Loucy (cell line): ENCODE data around the gene EPB41L1.

Experiments used
- H2AFZ ChIP-seq: fragments of 200-600 bp; sonication (generic); 2 replicates; pipeline ENCODE4 v1.6.0; 2016; ENCODE audit warnings: antibody characterized with exemption, mild to moderate bottlenecking, low read length, moderate library complexity
- H3F3A ChIP-seq: fragments of 200-600 bp; 2 replicates; pipeline ENCODE4 v1.6.0; 2016; ENCODE audit warnings: antibody characterized with exemption, low read depth, mild to moderate bottlenecking
- H3K27me3 ChIP-seq: fragments of 200-600 bp; sonication (generic); 2 replicates; pipeline ENCODE4 v1.6.1; 2014; ENCODE audit warnings: low read length, mild to moderate bottlenecking; ENCODE audit not compliant: insufficient read depth, poor library complexity, severe bottlenecking
- H3K36me3 ChIP-seq: fragments of 200-600 bp; sonication (generic); 2 replicates; pipeline ENCODE4 v1.6.1; 2016; ENCODE audit warnings: low read length; ENCODE audit not compliant: insufficient read depth
- H3K4me1 ChIP-seq: fragments of 200-600 bp; sonication (generic); 2 replicates; pipeline ENCODE4 v1.5.1; 2014; ENCODE audit warnings: low read length, mild to moderate bottlenecking; ENCODE audit not compliant: insufficient read depth, poor library complexity, severe bottlenecking
- H3K4me2 ChIP-seq: fragments of 200-600 bp; sonication (generic); 2 replicates; pipeline ENCODE4 v1.6.0; 2014; ENCODE audit warnings: antibody characterized with exemption, low read length, low read depth, mild to moderate bottlenecking; ENCODE audit not compliant: poor library complexity, severe bottlenecking
- H3K4me3 ChIP-seq: fragments of 200-600 bp; sonication (generic); 2 replicates; pipeline ENCODE4 v1.5.1; 2014; ENCODE audit warnings: low read length, mild to moderate bottlenecking, mixed read lengths; ENCODE audit not compliant: poor library complexity, severe bottlenecking
- H3K79me2 ChIP-seq: fragments of 200-600 bp; sonication (generic); 2 replicates; pipeline ENCODE4 v1.6.1; 2014; ENCODE audit warnings: low read length; ENCODE audit not compliant: insufficient read depth
- H3K9ac ChIP-seq: fragments of 200-600 bp; sonication (generic); 2 replicates; pipeline ENCODE4 v1.6.0; 2014; ENCODE audit warnings: mild to moderate bottlenecking, low read depth, low read length, moderate library complexity; ENCODE audit not compliant: poor library complexity, severe bottlenecking
- H3K9me2 ChIP-seq: fragments of 200-600 bp; sonication (generic); replicated peaks from 2 replicates; pipeline ENCODE4 v1.6.1; 2016; ENCODE audit warnings: low read depth, low read length, mixed read lengths
- H3K9me3 ChIP-seq: fragments of 200-600 bp; sonication (generic); 2 replicates; pipeline ENCODE4 v1.6.1; 2014; ENCODE audit warnings: mild to moderate bottlenecking, antibody characterized with exemption, low read length, low read depth; ENCODE audit not compliant: insufficient read depth
- H4K20me1 ChIP-seq: fragments of 200-600 bp; sonication (generic); 2 replicates; pipeline ENCODE4 v1.6.0; 2014; ENCODE audit warnings: antibody characterized with exemption, low read length, mild to moderate bottlenecking; ENCODE audit not compliant: insufficient read depth, poor library complexity, severe bottlenecking
- EZH2phosphoT487 ChIP-seq: fragments of 200-600 bp; IDR thresholded peaks from 2 replicates; pipeline ENCODE4 v1.6.1; 2018; ENCODE audit warnings: antibody characterized with exemption, mild to moderate bottlenecking, moderate library complexity, borderline replicate concordance
- TF ChIP-seq, protein P1 (sequence below): fragments of 200-600 bp; sonication (generic); conservative IDR thresholded peaks from 2 replicates; pipeline ENCODE4 v1.5.1; 2014; ENCODE audit warnings: mild to moderate bottlenecking, antibody characterized with exemption, low read length

Gene EPB41L1

DNA sequence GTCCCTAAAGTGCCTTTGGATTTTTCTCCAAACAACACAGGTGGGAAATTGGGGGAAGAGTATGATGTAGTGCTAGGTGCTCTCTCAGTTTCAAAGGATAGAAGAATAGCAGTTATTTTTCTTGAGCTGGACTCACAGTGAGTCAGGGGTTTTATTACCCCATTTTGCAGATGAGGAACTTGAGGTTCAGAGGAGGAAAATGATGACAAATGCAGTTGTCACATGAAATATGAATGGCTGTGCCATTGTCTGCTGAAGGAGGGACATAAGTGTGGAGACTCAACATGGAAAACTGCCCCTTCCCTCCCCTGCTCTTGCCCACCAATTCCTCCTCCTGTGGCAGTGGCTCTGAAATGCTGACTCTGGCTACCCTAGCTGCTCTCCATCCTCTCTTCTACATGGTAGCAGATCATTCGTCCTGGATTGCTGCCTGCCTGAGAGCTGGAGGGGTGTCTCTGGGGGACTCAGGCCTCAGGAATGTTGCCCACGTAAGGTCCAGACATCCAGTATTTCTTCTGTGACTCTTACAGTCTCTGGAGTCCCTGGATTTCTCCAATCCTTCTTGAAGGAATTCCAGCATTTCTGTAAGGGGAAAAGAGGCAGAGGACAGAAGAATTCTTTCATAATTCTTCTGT is 37.6 kb upstream of the EPB41L1 start:
- Histone ChIP-seq H3K79me2 (no peaks in the 10 kb centered on the region), H3K36me3 (no peaks in the 10 kb centered on the region), H3K27me3 (no peaks in the 10 kb centered on the region), H3K4me3 (no peak overlapping the region), H3K9me3 (no peaks in the 10 kb centered on the region), H3K9ac (no peak overlapping the region), H3K4me2 (no peak overlapping the region), H3K4me1 (no peaks in the 10 kb centered on the region), H4K20me1 (no peaks in the 10 kb centered on the region), H3F3A (no peaks in the 10 kb centered on the region), H2AFZ (no peak overlapping the region), H3K9me2 (no peaks in the 10 kb centered on the region)
- no peak for TF ChIP-seq EZH2phosphoT487
- TF ChIP-seq, protein P1, sequence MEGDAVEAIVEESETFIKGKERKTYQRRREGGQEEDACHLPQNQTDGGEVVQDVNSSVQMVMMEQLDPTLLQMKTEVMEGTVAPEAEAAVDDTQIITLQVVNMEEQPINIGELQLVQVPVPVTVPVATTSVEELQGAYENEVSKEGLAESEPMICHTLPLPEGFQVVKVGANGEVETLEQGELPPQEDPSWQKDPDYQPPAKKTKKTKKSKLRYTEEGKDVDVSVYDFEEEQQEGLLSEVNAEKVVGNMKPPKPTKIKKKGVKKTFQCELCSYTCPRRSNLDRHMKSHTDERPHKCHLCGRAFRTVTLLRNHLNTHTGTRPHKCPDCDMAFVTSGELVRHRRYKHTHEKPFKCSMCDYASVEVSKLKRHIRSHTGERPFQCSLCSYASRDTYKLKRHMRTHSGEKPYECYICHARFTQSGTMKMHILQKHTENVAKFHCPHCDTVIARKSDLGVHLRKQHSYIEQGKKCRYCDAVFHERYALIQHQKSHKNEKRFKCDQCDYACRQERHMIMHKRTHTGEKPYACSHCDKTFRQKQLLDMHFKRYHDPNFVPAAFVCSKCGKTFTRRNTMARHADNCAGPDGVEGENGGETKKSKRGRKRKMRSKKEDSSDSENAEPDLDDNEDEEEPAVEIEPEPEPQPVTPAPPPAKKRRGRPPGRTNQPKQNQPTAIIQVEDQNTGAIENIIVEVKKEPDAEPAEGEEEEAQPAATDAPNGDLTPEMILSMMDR: no peak

DNA sequence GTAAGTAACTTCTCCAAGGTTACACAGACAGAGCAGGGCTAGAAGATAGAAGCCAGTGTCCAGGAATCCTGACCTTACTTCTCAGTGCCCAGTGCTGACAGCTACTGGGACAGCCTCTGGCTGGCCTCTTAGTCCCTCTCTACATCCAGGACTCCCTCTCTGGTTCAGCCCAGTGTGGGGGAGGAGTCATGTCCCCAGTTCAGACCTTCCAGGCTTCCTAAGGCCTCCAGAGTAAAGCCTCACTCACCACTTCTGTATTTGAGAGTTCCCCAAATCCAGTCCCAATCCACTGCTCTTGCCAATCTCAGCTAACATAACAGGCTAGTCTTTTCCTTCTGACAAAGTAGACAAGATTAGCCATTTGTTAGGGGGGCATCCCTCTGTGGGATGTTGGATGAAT is 36.9 kb upstream of the EPB41L1 start:
- Histone ChIP-seq H3K9ac (no peak overlapping the region), H3K4me1 (no peaks in the 10 kb centered on the region), H3K4me2 (no peak overlapping the region), H3K27me3 (no peaks in the 10 kb centered on the region), H3K79me2 (no peaks in the 10 kb centered on the region), H3K36me3 (no peaks in the 10 kb centered on the region), H3K9me3 (no peaks in the 10 kb centered on the region), H2AFZ (no peak overlapping the region), H3F3A (no peaks in the 10 kb centered on the region), H4K20me1 (no peaks in the 10 kb centered on the region), H3K9me2 (no peaks in the 10 kb centered on the region), H3K4me3 (no peak overlapping the region)
- TF ChIP-seq, protein P1: no peak
- no peak for TF ChIP-seq EZH2phosphoT487

DNA sequence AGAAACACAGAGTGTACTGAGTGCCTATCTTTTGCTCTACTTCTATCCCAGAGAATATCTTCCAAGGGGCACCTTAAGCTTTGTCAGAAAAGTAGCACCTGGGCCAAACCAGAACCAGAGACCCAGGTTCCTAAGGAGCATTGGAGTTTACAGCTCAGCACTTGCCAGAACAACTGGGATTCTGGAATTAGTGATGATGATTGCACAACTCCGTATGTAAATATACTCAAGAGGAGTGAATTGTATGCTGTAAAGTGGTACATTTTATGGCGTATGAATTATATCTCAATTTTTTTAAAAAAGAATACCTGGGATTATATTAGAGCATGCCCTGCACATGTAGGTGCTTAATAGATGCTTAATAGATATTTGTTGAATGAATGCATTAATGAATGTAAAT is 36.2 kb upstream of the EPB41L1 start:
- H3K4me1 ChIP-seq: no peaks in the 10 kb centered on the region
- H4K20me1 ChIP-seq: no peaks in the 10 kb centered on the region

DNA sequence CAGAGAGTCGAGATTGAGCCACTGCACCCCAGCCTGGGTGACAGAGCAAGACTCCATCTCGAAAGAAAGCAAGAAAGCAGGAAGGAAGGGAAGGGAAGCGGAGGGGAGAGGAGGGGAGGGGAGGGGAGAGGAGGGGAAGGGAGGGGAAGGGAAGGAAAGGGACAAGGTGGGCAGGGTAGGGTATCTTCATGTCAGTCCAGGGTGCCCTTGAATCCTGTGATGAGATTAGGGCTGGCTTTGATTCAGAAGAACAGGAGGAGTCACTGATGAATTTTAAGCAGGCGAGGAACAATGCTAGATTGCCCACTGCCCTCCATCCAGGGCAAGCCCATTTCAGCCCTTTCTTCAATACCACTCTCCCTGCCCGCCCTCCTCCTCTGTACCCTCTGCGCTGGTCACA is 35.0 kb upstream of the EPB41L1 start:
- H3F3A ChIP-seq: no peaks in the 10 kb centered on the region
- TF ChIP-seq, protein P1: no peak
- no peak for TF ChIP-seq EZH2phosphoT487
- H2AFZ ChIP-seq: no peak overlapping the region
- no peaks in the 10 kb centered on the region for H4K20me1 ChIP-seq
- H3K79me2 ChIP-seq: no peaks in the 10 kb centered on the region
- no peak overlapping the region for H3K4me3 ChIP-seq
- no peaks in the 10 kb centered on the region for H3K4me1 ChIP-seq
- H3K27me3 ChIP-seq: no peaks in the 10 kb centered on the region
- H3K36me3 ChIP-seq: no peaks in the 10 kb centered on the region
- H3K9me2 ChIP-seq: no peaks in the 10 kb centered on the region
- H3K9me3 ChIP-seq: no peaks in the 10 kb centered on the region
- H3K9ac ChIP-seq: no peak overlapping the region
- no peak overlapping the region for H3K4me2 ChIP-seq

More for the DNA sequence above, 36.2 kb upstream of the EPB41L1 start:
- no peaks in the 10 kb centered on the region for H3K79me2 ChIP-seq
- no peaks in the 10 kb centered on the region for H3K9me2 ChIP-seq
- no peak for TF ChIP-seq EZH2phosphoT487
- H2AFZ ChIP-seq: no peak overlapping the region
- H3K9me3 ChIP-seq: no peaks in the 10 kb centered on the region
- H3F3A ChIP-seq: no peaks in the 10 kb centered on the region
- no peaks in the 10 kb centered on the region for H3K36me3 ChIP-seq
- H3K4me2 ChIP-seq: no peak overlapping the region
- no peak overlapping the region for H3K9ac ChIP-seq
- H3K4me3 ChIP-seq: no peak overlapping the region
- H3K27me3 ChIP-seq: no peaks in the 10 kb centered on the region
